Astrocyte (in vitro differentiated cells and primary cell): Measurements from ENCODE around the gene PTPRM.

ENCODE experiments used
- EZH2 ChIP-seq: IDR thresholded peaks from 2 replicates; pipeline ENCODE4 v1.6.1; 2012; ENCODE audit warnings: mild to moderate bottlenecking, low read length, inconsistent platforms; ENCODE audit not compliant: insufficient read depth
- TF ChIP-seq, protein P1 (sequence below): IDR thresholded peaks from 2 replicates; pipeline ENCODE4 v1.5.1; 2011; ENCODE audit warnings: low read depth, mild to moderate bottlenecking, inconsistent platforms, low read length, moderate library complexity; ENCODE audit not compliant: insufficient read depth

DNA sequence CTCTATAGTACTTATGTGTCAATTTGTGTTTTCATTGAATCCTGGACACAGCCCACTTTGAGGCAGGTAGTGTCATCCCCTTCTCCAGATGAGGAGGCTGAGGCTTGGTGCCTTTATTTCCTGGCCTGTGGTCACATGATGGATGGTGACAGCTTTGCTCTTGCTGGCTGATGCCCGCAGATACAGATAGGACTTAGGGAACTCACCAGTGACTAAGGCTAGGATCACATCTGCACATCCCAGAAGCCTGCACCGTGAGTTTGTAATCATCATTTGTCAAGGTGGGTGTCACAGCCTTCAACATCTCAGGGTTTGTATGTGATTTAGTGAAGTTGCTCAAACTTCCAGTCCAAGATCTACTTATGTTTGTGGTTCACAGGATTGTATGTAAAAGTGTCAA, 747.0 kb downstream of the PTPRM start:
- TF ChIP-seq, protein P1, sequence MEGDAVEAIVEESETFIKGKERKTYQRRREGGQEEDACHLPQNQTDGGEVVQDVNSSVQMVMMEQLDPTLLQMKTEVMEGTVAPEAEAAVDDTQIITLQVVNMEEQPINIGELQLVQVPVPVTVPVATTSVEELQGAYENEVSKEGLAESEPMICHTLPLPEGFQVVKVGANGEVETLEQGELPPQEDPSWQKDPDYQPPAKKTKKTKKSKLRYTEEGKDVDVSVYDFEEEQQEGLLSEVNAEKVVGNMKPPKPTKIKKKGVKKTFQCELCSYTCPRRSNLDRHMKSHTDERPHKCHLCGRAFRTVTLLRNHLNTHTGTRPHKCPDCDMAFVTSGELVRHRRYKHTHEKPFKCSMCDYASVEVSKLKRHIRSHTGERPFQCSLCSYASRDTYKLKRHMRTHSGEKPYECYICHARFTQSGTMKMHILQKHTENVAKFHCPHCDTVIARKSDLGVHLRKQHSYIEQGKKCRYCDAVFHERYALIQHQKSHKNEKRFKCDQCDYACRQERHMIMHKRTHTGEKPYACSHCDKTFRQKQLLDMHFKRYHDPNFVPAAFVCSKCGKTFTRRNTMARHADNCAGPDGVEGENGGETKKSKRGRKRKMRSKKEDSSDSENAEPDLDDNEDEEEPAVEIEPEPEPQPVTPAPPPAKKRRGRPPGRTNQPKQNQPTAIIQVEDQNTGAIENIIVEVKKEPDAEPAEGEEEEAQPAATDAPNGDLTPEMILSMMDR, result no peak
- no peak for TF ChIP-seq EZH2
